Retina (tissue), 1 donor: Measurements from ENCODE around the gene NAV2.
"Not testable (repeated sequence)": the region's sequence is repeated elsewhere in the genome, so short reads cannot be mapped to it uniquely, and the experiment has no call there.

Experiments used
- DNase-seq: peaks from one replicate; pipeline ENCODE4 v3.0.0-alpha.2; 2016

NAV2 gene

DNA sequence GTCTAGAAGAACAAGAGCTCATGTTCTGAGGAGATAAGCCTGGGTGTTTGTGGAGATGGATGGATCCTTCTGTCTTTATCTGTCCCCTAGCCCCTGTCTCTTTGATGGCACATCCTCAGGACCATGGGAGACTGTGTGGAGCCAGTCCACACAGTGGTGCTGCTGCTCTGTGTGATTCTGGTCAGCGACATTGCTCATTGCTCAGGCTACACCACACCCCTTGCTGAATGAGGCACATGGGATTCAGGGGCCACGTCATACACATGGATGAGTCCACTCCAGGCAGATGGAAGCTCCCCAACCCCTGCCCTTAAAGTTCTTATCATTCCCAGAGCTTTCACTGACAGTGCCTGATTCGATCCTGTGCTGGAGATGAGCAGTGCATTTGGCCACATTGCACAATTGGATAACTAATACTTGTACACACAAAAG lies 222.2 kb downstream of the NAV2 start:
- DNase-seq, result no peak

DNA sequence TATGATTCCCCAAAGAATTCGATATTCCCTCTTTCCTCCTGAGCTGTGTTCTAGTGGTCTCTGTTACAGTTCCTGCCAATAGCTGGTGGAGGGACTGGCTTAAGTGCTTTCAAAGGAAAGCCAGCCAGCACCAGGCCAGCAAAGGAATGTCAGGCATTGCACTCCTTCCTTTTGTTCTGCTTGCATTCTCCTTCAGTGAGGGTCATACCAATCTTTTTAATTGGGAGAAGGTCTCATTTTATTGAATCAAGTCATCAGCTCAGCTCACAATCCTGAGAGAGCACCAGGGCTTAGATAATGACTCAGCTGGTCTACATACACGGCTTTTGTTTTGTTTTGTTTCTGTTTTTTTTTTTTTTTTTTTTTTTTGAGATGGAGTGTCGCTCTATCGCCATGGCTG lies 222.9 kb downstream of the NAV2 start:
- DNase-seq, result peak; percentile 42

DNA sequence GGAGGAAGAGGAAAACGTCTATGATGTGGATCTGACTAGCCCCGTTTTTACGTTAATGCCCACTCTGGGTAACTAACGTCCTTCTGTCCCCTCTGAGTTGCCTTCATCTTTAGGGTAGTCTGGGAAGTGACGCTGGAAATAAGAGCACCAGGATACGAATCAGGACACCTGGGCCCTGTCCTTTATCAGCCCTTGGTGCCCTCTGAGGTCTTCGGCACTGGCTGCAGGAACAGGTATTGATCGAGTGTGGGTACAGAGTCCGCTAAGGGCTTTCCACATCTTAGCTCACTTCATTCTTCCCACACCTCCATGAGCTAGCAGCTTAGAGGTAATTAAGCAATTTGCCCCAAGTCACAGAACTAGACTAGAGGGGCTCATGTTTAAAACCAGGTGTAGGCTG lies 223.8 kb downstream of the NAV2 start:
- no peak for DNase-seq

DNA sequence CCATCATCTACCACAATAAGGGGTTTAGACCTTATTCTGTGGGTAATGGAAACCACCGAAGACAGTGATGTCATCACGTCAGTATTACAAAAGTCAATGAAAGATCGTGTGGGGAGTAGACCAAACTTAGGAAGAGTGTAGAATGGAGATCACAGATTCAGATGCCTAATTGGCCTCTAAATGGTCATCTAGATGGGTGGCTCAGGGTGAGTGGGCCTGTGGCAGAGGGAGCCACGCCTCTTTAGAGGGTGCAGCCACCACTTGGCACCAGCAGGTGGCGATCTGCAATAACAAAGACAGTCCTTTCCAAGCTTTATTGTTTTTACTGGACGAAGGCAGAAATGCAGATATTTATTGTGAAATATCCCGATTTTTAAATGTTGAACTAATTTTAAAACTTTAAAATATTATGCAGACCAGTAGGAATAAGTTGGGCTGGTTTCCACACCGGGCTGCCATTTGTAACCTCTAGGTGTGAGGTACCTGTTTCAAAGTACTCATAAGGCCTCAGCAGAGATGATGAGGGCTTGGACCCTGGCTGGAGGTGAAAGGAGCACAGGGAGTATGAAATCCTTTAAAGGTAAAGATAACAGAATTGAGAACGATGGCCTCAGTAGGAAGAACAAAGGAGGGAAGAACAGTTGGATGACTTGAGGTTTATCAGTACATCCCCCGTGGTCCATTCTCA lies 225.7 kb downstream of the NAV2 start:
- peak; percentile 54 for DNase-seq

DNA sequence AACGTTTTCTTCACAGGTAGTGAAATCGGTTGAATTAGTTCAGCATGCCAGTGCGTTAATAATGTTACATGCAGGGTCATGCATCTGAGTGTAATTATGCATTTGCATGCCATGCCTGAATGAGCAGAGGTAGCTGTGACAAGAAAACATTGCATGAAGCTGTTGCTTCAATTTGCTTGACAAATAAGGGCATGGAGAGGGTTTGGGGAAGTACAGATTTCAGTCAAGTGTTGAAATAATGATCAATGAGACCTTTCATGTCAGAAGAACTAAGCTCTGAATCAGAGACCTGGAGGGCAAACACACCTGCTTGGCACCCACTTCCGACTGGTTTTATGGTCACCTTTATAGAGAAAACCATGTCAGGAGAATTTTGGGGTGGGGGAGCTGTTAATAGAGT lies 226.2 kb downstream of the NAV2 start:
- DNase-seq, result no peak

DNA sequence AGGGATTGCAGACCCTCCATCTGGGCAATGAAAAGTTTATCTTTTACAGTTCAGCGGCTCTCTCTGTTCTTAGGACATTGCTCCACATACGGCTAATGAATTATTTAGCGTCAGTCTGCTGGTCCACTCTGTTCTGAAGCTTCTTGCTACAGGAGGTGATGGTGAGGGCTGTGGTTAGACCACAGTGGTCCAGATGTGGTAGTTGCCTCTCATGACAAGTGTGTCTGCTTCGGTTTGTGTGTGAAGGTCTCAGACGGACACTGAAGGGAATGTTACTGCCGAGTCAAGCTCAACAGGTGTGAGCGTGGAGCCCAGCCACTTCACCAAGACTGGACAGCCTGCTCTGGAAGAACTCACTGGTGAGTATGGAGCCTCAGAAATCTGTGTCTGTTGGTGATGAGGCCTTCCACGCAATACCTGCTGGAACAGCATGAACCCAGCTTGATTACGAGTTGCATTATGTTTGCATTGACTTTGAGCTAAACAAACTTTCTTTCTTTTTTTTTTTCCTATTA lies 226.8 kb downstream of the NAV2 start:
- no peak for DNase-seq

DNA sequence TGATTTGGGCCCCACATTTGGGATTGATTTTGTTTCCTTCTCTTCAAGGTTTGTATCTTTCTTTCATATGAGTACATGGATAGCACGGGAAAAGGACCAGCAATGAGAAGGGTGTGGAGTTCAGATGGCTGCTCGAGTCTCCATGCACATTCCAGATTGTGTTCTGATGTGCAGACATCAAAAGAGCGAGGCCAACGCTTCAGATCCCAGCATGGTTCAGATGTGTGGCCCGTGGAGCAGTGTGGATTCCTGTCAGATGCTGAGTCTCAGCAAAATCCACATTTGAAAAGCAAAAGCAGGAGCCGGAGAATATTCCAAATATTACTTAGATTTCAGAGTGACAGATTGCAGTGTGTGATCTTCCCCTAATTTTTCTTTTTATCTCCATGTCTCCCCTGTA lies 228.2 kb downstream of the NAV2 start:
- DNase-seq, result no peak

DNA sequence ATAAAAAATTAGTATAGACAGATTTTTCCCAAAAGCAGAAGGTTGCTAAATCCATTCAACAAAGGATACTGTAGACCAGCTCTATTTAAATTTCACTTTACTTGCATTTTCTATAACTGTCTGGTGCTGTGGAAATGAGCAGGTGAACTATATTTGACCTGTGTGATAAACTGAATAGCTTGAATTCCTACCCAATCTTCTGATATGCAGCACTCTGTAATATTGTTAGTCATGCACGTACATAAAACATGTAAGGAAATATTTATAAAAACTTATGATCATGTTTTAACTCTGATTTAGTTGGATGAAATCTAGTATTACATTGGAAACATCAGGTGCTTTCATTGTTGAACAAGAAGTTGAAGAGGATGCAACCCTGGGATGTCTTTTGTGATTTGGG lies 234.0 kb downstream of the NAV2 start:
- DNase-seq, result no peak

DNA sequence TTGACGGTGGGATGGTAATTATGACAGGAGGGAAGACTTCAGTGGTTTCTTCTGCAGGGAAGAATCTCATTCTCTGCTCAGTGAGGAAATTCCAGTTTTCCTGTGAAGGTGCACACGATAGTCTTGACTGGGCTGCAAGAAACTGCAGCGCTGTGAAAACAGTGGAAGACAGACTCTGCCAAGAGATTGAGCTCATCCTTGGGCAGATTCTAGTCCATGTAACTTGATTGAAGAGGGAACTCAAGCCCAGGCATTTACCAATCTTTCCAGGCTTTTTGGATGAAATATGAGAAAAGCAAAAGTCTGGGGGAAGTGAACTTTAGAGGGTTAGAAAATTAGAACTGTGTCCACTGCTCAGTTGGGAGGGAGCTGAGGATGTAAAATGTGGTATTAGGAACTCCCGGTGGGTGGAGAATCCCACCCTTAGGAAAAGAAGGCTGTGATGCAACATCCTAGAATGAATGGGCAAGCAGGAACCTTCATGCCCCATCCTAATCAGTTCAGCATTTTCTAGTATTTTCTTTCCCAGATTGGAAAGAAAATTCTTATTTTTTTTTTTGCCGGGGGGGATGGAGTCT lies 235.0 kb downstream of the NAV2 start:
- no peak for DNase-seq

DNA sequence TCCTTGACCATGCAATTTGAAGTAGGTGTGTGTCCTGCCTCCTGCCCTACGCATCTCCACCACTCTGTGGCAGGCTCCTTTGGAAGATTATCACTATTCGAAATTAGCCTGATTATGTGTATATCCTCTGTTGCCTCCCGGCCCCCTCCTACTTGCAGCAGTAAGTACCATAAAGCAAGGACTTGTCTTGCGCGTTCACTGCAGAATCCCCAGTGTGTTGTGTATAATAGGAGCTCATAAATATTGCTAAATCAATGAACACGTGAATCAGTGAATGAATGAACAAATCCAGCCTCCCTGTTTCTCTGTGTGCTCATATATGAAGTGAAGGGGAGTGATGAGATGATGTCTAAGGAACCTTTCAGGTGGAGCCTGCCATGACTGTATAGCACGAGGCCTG lies 237.0 kb downstream of the NAV2 start:
- no peak for DNase-seq

DNA sequence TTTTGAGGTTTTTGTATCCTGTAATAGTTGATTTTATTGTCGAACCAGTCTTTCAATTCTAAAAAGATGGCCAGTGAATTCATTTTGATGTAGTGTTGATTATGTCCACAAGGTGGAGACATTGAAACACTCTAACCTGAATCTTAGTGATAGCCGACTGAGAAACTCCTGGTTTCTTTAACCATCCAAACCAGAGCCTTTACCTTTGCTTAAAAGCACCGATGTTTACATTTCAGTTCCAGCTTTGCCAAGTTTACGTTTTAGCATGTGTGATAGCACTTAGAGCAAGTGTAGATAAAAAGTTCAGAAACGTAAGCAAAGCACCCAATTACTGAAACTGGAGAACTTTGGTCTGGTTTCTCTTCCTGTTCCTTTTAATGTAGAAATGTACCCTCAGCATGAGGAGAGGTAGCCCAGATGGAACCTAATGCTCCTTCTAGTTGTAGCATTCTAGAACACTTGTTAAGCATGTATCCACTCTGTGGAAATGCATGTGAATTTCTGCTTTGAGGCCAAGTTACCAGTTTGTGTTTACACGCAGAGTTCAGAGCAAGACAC lies 239.0 kb downstream of the NAV2 start:
- DNase-seq, result peak; percentile 54

DNA sequence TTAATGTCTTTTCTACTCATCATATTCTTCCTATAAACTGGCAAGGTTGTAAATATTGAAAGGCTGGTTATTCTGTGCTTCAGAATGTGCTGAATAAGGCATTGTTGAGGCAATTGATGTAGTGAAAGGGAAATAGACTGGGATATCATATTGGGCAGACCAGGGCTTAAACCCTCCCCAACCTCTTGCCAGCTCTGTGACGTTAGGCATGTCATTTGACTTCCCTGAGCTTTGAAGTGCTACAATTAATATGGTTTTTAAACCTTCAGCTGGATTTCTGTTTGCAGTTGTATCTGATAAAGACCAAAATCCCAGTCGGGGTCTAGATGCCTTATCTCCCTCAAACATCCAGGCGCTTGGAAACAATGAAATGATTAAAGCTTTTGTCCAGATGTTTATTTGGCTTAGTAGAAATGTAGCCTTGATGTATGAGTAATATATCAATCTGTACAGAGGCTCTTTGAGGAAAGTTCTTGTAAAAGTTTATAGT lies 239.5 kb downstream of the NAV2 start:
- DNase-seq, result no peak

DNA sequence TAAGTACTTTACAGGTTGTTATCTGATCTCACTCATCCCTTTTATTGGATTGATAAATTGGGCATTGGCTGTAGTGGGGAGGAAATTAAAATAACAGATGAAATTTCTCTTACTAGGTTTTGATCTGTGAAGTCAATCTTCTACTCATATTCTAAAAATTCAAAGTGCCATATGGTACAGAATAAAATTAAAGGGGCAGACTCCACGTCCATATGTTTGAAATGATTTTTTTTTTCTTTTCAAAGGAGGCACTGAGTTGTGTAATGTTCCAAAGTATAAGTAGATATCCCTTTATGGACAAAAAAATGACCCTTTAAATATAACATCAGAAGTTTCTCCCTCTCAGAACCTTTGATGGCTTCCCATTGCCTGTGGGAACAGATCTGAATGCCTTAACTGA lies 240.3 kb downstream of the NAV2 start:
- DNase-seq, result no peak

DNA sequence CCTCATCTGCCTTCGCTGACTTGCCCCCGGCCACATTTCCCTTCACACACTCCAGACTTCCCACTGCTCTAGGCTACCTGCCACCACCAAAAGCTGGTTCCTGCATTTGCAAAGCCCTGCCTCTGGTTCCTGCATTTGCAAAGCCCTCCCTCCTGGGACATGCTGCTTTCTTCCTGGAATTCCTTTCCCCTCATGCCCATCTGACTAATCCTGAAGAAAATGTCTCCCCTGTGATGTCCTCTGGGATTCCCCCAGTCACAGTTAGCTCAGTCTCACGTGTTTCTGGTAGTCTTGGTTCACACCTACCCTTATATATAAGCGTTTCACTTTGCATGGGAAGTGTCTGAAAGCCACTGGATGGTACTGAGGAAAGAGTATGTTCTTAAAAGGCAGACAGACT lies 240.7 kb downstream of the NAV2 start:
- no peak for DNase-seq

DNA sequence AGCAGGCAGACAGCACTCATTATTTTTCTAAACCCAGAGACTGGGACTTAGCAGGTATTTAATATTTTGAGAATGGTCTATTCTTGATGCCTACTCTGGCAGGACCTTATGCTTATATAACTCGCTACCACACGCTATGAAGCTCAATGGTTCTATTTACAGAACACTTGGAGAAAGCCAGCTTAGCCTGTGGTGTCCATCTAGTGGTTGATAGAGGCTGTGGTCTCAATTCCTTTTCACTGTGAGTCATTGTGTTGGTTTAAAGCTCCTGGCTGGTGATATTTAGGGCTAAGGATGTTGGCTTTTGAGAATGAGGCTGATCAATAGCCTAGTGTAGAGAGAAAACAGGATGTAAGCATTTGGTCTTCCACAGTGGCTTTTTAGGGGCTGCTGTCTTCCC lies 241.3 kb downstream of the NAV2 start:
- no peak for DNase-seq

DNA sequence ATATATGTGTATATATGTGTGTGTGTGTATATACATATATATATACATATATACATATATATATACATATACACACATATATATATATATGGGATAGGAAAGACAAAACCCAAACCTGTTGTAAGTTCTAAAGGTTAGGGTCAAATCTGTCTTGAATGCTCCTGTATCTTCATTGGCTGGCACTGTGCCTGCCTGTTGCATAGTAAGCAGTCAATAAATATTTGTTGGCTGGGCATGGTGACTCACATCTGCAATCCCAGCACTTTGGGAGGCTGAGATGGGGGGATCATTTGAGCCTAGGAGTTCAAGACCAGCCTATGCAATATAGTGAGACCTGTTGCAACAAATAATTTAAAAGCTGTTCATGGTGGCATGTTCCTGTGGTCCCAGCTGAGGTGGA lies 242.3 kb downstream of the NAV2 start:
- DNase-seq, result no peak

DNA sequence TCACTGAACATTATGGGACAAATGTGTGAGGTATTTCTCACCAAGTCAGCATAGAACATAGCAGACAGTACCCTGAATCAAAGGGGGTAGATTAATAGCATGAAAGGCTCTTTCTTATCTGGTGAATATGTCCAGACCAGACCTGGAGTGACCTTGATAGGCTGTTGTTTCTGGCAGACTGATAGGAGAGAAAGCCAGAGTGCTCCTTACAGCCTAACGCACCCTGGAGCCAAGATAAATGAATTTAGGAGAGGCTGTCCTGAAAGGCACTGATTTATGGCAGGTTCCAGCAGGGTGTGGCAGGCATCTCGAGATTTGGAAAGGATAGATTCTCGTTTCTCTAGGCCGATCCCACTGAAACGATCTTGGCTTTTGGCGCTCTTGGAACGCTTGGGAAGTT lies 243.0 kb downstream of the NAV2 start:
- DNase-seq, result no peak

DNA sequence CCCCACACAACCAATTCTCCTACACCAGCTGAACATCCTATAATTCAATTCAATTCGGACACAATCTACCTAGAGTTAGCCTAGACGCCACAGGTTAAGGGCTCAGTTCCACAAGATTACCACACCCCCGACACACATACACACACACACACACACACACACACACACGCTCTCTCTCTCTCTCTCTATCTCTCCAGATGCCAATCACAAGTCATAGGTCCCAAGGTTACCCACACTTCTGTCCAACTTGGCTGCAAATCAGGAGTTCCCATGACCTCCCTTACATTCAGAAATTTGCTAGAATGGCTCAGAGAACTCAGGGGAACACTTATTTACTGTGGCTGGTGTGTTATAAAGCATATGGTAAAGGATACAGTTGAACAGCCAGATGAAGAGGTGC lies 243.6 kb downstream of the NAV2 start:
- DNase-seq, result no peak

DNA sequence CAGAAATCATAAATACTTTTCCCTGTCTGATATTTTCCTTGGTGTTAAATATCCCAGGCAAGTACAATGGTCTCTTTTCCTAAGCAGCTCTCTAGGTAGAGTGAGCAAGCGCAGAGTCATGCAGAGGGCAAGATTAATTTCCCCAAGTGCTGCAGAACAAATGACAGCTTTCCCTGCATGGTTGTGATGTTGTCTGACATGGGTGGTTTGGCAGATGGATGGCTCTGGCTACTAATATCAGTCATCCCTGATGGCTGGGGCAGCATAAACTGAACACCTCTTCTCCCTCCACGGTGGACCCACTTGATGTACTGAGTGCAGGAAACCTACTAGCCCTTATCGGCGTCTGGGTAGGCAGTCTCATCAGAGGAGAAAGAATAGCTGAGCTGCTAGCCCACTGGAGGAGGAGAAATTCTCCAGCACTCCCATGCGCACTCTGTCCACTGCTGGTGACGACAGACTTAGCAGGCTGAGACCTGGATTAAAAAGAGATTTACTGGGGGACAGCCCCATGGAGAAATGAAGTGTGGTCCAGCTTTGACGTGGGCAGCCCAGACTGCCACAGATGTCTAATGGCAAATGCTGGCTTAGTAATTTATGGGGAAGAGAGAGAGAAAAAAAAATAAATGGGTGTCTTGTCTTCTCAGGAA lies 244.8 kb downstream of the NAV2 start:
- no peak for DNase-seq

DNA sequence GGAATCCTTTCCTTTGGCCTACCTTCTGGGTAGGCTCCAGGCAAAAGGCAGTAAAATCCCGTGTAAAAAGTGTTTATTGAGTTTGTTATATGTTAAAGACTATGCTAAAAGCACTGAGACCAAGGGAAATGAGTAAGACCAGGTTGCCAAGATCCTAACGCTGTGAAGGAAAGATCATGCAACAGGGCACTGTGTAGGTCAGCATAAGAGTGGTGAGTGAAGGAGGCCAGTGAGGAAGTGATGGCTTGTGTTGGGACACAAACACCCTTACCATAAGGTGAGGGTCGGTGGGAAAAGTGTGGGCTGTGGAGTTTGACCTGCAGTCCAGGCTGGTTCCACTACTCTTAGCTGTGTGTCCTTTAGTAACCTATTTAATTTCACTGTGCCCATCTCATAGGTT lies 245.6 kb downstream of the NAV2 start:
- no peak for DNase-seq

DNA sequence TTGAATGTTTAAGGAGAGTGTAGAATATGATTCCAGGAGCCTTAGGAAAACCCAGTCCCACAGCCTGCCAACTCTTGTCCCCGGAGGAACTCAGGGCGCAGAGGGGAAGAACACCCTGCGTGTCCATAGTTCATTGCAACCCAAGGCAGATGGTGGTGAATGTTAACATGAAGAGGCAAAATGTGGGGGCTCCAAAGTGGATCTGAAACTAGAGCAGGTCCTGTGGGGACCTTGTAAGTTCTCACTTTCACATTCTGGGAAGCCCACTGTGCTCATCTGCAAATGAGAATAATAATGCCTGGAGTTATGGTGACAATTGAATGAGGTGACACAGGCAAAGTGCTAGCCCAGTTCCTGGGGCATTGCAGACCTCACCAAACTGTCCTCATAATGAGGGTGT lies 246.6 kb downstream of the NAV2 start:
- DNase-seq, result no peak

DNA sequence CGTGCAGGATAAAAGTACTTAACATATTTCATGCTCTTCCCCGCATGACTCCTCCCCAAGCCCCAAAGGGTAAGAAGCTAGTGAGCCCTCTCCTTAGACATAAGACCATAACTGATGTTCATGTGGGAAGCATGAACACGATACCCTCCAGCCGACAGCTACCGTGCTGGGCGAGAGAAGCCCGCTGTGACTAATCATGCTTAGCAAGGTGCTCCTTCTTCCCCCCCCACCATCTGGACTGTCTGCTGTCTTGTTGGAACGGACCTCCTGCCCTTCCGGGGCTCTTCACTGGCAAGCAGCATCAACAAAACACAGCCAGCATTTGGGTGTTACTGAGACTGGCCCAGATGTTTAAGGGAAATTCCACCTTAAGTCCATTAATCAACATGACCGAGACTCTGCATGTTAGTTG lies 247.0 kb downstream of the NAV2 start:
- no peak for DNase-seq

DNA sequence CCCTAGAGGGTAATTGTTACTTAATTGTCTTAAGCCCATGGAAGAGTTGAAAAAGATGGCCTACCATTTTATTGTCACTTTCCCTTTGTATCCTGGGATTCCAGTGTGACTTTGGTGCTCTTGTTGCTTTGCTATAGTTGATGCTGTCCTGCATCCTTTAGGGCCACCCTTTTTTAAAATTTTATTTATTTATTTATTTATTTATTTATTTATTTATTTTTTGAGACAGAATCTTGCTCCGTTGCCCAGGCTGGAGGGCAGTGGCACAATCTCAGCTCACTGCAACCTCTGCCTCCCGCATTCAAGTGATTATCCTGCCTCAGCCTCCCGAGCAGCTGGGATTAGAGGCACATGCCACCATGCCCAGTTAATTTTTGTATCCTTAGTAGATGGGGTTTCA lies 247.8 kb downstream of the NAV2 start:
- DNase-seq, result not testable (repeated sequence)

DNA sequence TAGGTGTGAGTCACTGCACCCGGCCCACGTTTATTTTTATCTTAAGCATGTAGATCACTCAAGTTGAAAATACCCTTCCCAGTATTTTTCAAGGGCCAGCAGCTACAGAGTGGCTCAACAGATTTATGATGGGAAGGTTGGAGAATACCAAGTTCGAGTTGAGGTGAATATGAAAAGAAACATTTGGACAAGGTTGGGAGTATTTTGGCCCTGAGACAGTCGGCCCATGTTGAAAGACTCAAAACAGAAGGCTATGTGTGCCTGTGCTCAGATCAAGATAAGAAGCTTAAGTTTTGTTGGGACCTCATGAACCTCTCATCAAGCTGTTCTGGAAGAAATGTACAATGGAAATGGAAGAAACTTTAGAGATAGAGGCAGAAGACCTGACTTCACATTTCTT lies 248.6 kb downstream of the NAV2 start:
- no peak for DNase-seq
